ENCODE results near the gene MBOAT2.
"Not testable (repeated sequence)": the region's sequence is repeated elsewhere in the genome, so short reads cannot be mapped to it uniquely, and the experiment has no call there.

Gene MBOAT2

GRCh38 chr2:8897206-8897605 is 106.3 kb downstream of the MBOAT2 start:
- not testable (repeated sequence) for DNase-seq (ENCODE audit: low read depth in 2 of 2, low spot score in 1 of 2)

- DNase-seq (ENCODE audit: low read depth in 2 of 2, low spot score in 1 of 2), result not testable (repeated sequence)
Observed at GRCh38 chr2:8896671-8897070, 106.8 kb downstream of the MBOAT2 start.

GRCh38 chr2:8895087-8895912 is 108.2 kb downstream of the MBOAT2 start:
- DNase-seq (ENCODE audit: low read depth in 2 of 2, low spot score in 1 of 2), result not testable (repeated sequence)

GRCh38 chr2:8893978-8894820 is 109.3 kb downstream of the MBOAT2 start:
- no peak for DNase-seq (ENCODE audit: low read depth in 2 of 2, low spot score in 1 of 2)

- DNase-seq (ENCODE audit: low read depth in 2 of 2, low spot score in 1 of 2), result no peak
Observed at GRCh38 chr2:8893474-8893873, 110.0 kb downstream of the MBOAT2 start.

- DNase-seq (ENCODE audit: low read depth in 2 of 2, low spot score in 1 of 2), result no peak
Observed at GRCh38 chr2:8892111-8892510, 111.4 kb downstream of the MBOAT2 start.

- no peak for DNase-seq (ENCODE audit: low read depth in 2 of 2, low spot score in 1 of 2)
Observed at GRCh38 chr2:8889978-8890377, 113.5 kb downstream of the MBOAT2 start.

GRCh38 chr2:8888963-8889362 is 114.5 kb downstream of the MBOAT2 start:
- no peak for DNase-seq (ENCODE audit: low read depth in 2 of 2, low spot score in 1 of 2)

- no peak for DNase-seq (ENCODE audit: low read depth in 2 of 2, low spot score in 1 of 2)
Observed at GRCh38 chr2:8886876-8887275, 116.6 kb downstream of the MBOAT2 start.

- DNase-seq (ENCODE audit: low read depth in 2 of 2, low spot score in 1 of 2), result no peak
Observed at GRCh38 chr2:8886202-8886518, 117.3 kb downstream of the MBOAT2 start.

GRCh38 chr2:8885449-8886201 is 117.9 kb downstream of the MBOAT2 start:
- DNase-seq (ENCODE audit: low read depth in 2 of 2, low spot score in 1 of 2), result no peak

GRCh38 chr2:8884812-8885211 is 118.7 kb downstream of the MBOAT2 start:
- no peak for DNase-seq (ENCODE audit: low read depth in 2 of 2, low spot score in 1 of 2)

GRCh38 chr2:8882094-8882493 is 121.4 kb downstream of the MBOAT2 start:
- no peak for DNase-seq (ENCODE audit: low read depth in 2 of 2, low spot score in 1 of 2)

- no peak for DNase-seq (ENCODE audit: low read depth in 2 of 2, low spot score in 1 of 2)
Observed at GRCh38 chr2:8877894-8878293, 125.6 kb downstream of the MBOAT2 start.

- no peak for DNase-seq (ENCODE audit: low read depth in 2 of 2, low spot score in 1 of 2)
Observed at GRCh38 chr2:8877332-8877731, 126.2 kb downstream of the MBOAT2 start.

GRCh38 chr2:8876628-8877027 is 126.9 kb downstream of the MBOAT2 start:
- no peak for DNase-seq (ENCODE audit: low read depth in 2 of 2, low spot score in 1 of 2)

- DNase-seq (ENCODE audit: low read depth in 2 of 2, low spot score in 1 of 2), result no peak
Observed at GRCh38 chr2:8872821-8873432, 130.6 kb downstream of the MBOAT2 start.

- no peak for DNase-seq (ENCODE audit: low read depth in 2 of 2, low spot score in 1 of 2)
Observed at GRCh38 chr2:8870441-8870840, 133.0 kb downstream of the MBOAT2 start.

- no peak for DNase-seq (ENCODE audit: low read depth in 2 of 2, low spot score in 1 of 2)
Observed at GRCh38 chr2:8867363-8867762, 136.1 kb downstream of the MBOAT2 start.

- no peak for DNase-seq (ENCODE audit: low read depth in 2 of 2, low spot score in 1 of 2)
Observed at GRCh38 chr2:8863331-8863953, 140.0 kb downstream of the MBOAT2 start.

GRCh38 chr2:8862230-8862629 is 141.3 kb downstream of the MBOAT2 start:
- no peak for DNase-seq (ENCODE audit: low read depth in 2 of 2, low spot score in 1 of 2)

Data from stimulated activated CD8-positive, alpha-beta memory T cell treated with anti-CD3 and anti-CD28 coated beads, Interleukin-4, amount 100 ng/mL, for 1 hour (primary cell).